Sigmoid colon (tissue), 3 donors: ENCODE data around the gene SERPINB10.
A peak's percentile ranks its signal among the peaks of the same experiment; 100 is the strongest.

Source experiments
- POLR2A ChIP-seq, 2 donors: fragments of 450-650 bp; IDR thresholded peaks; one replicate each; pipeline ENCODE4 v1.6.1; 2016; ENCODE audit warnings: antibody characterized with exemption in 2 of 2, mild to moderate bottlenecking in 2 of 2, moderate library complexity in 2 of 2
- TF ChIP-seq, protein P1 (sequence below), 4 experiments: fragments of 450-650 bp in 3 of 4; fragments of 200-600 bp in 1 of 4; IDR thresholded peaks; one replicate each; pipeline ENCODE4 v1.5.1; 2016 to 2019; ENCODE audit warnings: antibody characterized with exemption in 4 of 4, mild to moderate bottlenecking in 3 of 4, moderate library complexity in 2 of 4

DNA sequence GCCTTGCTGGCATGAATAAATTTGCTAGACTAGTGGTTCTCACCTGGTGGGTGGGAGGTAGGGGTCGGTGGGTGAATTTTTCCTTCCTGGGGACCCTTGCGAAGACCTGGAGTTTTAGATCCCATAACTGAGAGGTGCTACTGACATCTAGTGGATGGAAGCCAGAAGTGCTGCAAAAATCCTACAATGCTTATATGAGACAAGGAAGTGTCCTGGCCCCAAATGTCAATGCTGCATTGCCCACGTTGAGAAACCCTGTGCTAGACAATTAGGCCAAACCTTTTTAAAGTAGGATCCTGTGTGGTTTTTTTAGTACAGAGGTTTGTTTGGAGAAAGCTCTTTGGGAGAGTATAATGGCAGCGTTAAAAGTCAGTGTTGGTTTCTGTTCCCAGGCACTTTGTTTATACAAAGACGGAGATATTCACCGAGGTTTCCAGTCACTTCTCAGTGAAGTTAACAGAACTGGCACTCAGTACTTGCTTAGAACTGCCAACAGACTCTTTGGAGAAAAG is 71.7 kb downstream of the SERPINB10 start:
- no peak for TF ChIP-seq POLR2A (IDR thresholded peaks at IDR 0.05)
- TF ChIP-seq, protein P1, sequence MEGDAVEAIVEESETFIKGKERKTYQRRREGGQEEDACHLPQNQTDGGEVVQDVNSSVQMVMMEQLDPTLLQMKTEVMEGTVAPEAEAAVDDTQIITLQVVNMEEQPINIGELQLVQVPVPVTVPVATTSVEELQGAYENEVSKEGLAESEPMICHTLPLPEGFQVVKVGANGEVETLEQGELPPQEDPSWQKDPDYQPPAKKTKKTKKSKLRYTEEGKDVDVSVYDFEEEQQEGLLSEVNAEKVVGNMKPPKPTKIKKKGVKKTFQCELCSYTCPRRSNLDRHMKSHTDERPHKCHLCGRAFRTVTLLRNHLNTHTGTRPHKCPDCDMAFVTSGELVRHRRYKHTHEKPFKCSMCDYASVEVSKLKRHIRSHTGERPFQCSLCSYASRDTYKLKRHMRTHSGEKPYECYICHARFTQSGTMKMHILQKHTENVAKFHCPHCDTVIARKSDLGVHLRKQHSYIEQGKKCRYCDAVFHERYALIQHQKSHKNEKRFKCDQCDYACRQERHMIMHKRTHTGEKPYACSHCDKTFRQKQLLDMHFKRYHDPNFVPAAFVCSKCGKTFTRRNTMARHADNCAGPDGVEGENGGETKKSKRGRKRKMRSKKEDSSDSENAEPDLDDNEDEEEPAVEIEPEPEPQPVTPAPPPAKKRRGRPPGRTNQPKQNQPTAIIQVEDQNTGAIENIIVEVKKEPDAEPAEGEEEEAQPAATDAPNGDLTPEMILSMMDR (IDR thresholded peaks at IDR 0.05), result peak; percentile 38 to 89 (median 70)
